ENCODE data around the gene ZSWIM8.
A peak's percentile ranks its signal among the peaks of the same experiment; 100 is the strongest.

The ZSWIM8 gene

GRCh38 chr10:73796766-73797165 lies 11.4 kb downstream of the ZSWIM8 start:
- DNase-seq (ENCODE audit: low read depth in 2 of 2), result no peak

DNA sequence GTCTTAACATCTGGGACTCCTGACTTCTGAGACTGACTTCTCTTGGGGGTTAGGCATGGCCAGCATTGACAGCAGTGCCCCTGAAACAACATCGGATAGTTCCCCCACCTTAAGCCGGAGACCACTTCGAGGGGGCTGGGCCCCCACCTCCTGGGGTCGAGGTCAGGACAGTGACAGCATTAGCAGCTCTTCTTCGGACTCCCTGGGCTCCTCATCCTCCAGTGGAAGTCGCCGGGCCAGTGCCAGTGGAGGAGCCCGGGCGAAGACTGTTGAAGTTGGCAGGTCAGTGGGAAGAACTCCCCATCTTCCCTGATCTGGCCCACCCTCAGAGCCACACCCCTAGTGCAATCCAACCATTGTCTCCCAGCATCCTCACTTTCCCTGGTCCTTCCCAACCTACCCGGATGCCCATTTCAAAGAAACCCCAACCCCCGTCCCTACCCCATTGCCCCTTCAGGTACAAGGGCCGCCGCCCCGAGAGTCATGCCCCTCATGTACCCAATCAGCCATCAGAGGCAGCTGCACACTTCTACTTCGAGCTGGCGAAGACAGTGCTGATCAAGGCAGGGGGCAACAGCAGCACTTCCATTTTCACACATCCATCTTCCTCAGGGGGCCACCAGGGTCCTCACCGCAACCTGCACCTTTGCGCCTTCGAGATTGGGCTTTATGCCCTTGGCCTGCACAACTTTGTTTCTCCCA lies 12.1 kb downstream of the ZSWIM8 start:
- no peak for DNase-seq (ENCODE audit: low read depth in 2 of 2)

GRCh38 chr10:73798087-73798486 lies 12.7 kb downstream of the ZSWIM8 start:
- no peak for DNase-seq (ENCODE audit: low read depth in 2 of 2)

DNA sequence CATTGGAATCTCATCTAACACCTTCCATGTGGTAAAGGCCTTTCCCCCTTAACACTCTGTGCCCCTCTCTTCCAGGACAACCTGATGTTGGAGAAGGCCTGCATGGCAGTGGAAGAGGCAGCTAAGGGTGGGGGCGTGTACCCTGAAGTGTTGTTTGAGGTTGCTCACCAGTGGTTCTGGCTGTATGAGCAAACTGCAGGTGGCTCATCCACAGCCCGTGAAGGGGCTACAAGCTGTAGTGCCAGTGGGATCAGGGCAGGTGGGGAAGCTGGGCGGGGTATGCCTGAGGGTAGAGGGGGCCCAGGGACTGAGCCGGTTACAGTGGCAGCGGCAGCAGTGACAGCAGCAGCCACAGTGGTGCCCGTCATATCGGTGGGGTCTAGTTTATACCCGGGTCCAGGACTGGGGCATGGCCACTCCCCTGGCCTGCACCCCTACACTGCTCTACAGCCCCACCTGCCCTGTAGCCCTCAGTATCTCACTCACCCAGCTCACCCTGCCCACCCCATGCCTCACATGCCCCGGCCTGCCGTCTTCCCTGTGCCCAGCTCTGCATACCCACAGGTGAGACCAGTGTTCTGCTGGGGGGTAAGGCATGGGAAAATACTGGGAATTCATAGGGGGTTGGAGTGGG lies 13.6 kb downstream of the ZSWIM8 start:
- no peak for DNase-seq (ENCODE audit: low read depth in 2 of 2)

DNA sequence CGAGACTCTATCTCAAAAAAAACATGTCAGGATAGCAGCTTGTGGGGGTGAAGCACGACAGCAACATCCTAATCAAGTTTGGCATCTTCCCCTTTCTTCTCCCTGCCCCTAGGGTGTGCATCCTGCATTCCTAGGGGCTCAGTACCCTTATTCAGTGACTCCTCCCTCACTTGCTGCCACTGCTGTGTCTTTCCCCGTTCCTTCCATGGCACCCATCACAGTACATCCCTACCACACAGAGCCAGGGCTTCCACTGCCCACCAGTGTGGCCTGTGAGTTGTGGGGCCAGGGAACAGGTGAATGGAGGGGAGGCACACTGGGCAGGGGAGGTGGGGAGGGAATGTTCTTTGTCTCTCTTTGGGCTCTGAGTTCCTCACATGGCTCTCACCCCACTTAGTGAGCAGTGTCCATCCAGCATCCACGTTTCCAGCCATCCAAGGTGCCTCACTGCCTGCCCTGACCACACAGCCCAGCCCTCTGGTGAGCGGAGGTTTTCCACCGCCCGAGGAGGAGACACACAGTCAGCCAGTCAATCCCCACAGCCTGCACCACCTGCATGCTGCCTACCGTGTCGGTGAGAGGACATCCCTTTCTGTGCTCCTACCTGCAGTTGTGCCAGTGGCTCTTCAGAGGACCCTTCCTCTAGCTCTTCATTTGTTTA lies 14.6 kb downstream of the ZSWIM8 start:
- no peak for DNase-seq (ENCODE audit: low read depth in 2 of 2)

GRCh38 chr10:73800560-73801252 lies 15.3 kb downstream of the ZSWIM8 start:
- no peak for DNase-seq (ENCODE audit: low read depth in 2 of 2)

DNA sequence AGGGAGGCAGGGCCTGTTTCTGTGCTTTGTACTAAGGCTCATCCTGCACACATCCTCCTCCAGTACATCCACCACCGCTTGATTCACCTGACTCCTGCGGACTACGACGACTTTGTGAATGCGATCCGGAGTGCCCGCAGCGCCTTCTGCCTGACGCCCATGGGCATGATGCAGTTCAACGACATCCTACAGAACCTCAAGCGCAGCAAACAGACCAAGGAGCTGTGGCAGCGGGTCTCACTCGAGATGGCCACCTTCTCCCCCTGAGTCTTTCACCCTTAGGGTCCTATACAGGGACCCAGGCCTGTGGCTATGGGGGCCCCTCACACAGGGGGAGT lies 15.8 kb downstream of the ZSWIM8 start:
- no peak for DNase-seq (ENCODE audit: low read depth in 2 of 2)

DNA sequence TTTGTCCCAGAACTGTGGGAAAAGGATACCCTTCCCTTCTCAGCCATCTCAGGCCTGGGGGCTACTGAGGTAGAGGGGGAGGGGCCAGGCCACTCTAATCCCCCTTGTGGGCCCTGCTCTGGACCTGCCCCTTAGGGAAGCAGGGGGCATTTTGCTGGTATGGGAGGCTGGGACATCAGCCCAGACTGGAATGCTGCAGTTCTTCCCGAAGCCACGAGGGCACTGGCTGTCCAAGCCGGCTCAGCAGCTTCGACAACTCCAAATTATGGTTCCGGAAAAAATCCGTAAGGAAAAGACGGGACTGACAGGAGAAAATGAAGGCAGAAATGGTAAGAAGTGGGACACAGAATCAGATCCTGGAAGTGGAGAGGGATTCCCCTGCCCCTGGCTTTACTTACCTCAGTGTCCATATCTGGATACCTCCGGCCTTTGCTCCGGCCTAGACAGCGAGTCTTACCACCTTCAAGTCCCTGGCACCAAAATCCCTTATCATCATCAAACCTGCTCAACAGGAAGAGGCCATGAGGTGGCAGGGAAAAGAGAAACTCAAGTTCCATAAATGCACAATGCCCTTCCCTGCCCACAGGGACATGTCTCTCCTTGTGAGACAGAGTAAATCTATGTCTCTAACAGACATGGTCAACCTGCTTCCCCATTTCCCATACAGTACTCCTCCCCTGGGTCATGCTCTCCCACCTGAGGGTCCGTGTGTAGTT lies 17.0 kb downstream of the ZSWIM8 start:
- no peak for DNase-seq (ENCODE audit: low read depth in 2 of 2)

DNA sequence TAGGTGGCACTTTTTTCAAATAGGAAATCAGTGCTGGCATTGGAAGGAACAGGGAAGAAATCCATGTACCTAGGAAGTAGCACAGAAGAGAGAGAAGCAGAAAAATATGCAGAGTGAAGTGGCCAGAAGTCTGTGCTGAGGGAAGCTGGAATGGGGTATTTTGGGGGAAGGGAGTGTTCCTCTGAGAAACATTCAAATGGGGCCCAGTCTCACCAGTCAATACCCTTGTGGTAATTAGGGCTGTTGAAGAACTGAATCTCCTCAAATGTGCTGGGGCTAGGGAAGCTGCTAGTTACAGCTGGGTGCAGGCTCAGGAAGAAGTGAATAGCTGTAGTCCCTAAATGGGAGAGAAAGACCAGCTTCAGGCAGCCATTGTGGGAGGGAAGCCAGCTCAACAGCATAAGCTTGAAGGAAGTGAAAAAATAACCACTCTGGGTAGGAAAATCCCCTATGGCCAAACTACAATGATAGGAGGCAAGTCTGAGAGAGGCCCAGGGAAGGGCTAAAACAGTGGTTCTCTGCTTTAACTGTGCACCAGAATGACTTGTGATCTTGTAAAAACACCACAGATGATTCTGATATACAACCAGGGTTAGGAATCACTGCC lies 18.4 kb downstream of the ZSWIM8 start:
- DNase-seq (ENCODE audit: low read depth in 2 of 2), result no peak

GRCh38 chr10:73806176-73806950 lies 21.0 kb downstream of the ZSWIM8 start:
- DNase-seq (ENCODE audit: low read depth in 2 of 2), result no peak

DNA sequence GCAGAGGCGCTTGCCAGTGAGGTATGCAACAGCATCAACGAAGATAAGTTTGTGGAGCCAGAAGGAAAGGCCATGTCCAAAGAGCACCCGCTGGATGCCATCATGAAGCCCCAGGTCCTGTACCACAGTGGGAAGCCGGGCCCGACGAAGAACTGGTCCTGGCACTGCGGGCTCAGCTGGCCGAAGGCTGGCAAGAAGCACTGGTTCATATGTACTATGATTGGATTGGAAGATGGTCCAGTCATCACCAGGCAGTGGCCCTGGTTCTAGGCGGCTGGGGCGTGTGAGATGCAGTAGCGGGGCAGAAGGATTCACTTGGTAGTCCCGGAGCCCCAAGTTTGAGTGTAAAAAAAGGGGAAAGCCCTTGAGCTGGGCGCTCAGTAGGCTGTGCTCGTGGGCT lies 22.1 kb downstream of the ZSWIM8 start:
- DNase-seq (ENCODE audit: low read depth in 2 of 2), result no peak

GRCh38 chr10:73808021-73808815 lies 22.8 kb downstream of the ZSWIM8 start:
- DNase-seq (ENCODE audit: low read depth in 2 of 2), result no peak

DNA sequence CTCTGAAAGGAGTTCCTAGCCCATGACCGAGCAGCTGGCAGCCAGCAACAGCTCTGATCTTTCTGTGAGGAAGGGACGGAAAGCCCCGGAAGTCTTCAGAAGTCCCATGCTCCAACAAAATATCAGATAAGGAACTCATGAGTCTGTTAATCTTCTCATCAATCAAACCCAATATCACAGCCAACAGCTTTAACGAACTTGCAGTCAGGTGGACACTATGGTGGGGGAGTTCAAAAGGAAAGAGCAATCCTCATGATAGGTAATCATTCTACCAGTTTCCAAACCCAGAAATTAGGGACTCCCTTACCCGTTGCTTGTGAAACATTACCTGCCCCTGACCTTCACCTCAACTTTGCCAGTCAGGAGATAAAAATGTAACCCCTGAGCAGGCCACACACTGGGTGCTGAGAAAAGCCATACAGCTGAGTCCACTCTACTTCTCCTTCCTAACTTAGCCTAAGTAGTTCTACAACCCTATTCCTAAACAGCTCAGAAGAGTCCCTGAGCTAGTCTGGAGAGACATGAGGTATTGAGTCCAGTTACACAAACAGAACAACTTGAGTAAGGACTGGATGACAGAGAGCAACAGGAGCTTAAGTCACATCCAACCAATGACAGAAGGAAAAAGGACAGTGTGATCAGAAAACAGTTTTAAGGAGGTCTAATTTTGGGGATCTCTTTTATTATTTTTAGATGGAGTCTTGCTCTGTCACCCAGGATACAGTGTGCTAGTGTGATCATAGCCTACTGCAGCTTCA lies 23.8 kb downstream of the ZSWIM8 start:
- DNase-seq (ENCODE audit: low read depth in 2 of 2), result no peak

DNA sequence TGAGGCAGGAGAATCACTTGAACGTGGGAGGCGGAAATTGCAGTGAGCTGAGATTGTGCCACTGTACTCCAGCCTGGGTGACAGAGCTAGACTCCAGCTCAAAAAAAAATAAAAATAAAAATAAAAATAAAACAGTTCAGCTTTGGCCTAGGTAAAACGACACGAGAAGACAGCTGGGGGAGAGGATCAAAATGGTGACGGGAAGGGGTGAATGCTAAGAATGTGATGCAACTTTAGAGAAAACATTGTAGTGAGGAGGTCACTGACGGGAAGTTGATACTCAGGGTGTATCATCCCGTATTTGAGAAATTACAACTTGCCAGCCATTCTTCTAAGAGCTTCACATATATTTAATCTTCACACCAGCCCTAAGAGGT lies 24.9 kb downstream of the ZSWIM8 start:
- DNase-seq (ENCODE audit: low read depth in 2 of 2), result no peak

DNA sequence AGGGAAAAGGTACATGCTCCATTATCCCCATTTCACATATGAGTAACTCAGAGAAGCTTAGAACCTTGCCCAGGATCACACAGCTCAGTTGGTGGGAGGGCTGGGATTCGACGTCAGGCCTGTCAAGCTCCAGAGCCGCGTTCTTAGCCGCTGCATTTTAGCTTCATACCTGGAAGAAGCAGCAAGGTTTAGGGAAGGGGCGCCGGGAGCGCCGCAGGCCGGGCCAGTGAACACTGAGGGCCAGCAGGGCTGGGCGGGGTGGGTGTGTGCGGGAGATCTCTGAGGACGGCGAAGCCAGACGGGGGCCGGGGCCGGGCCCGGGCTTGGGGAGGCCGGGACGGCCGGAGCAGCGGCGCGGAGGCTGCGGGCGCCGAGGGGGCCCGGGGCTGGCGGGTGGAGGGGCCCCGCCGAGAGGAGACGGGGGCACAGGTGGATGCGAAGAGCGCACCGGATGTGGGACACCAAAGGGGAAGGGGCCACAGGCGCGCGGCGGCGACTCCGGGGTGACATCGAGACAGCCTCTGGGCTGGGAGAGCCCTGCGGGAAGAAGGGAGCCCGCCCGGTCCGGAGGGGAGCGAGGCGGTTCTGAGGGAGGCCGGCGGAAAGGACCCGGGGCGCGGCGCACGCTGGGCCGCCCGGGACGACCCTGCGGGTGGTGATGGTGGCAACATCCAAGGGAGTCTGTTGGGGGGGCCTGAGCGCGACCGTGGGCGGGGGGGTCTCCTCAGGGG lies 25.5 kb downstream of the ZSWIM8 start:
- peak; percentile 18 to 27 for DNase-seq (ENCODE audit: low read depth in 2 of 2)

DNA sequence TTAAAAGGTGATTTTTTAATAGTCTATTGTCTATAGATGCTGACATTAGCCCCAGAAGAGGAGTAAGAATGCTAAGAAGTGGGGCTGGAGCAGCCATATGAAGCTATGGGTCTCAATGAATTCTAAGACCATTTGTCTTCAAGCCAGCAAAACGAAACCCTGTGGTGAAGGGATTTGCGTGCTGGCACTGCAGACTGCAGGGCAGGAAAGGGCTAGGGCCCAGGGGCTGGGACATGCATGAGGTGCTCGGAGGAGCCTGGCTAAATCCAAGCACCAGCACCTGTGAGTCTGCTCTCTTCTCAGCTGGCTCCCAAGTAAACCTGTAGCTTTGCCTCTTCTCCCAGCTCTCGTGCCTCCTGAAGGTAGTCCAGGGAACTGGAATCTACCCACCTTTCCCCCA lies 27.3 kb downstream of the ZSWIM8 start:
- DNase-seq (ENCODE audit: low read depth in 2 of 2), result no peak

- no peak for DNase-seq (ENCODE audit: low read depth in 2 of 2)
Measured at GRCh38 chr10:73813333-73813732, 27.9 kb downstream of the ZSWIM8 start.

- DNase-seq (ENCODE audit: low read depth in 2 of 2), result no peak
Measured at GRCh38 chr10:73814276-73814895, 29.0 kb downstream of the ZSWIM8 start.
